ENCODE data around the gene FAM120A.

GRCh38 chr9:93496285-93496684 is 44.8 kb downstream of the FAM120A start:
- TF ChIP-seq CTCF (conservative IDR thresholded peaks at IDR 0.05) (no peak), ZFX (IDR thresholded peaks at IDR 0.05) (no peak)

Measured in C4-2B (cell line).